Sigmoid colon (tissue), 7 donors: ENCODE data around the gene NLGN1. TPM values are rescaled to one million over a fixed set of nuclear protein-coding genes. Genes with fewer than 3 reads are reported as not detected.

Experiments used
- DNase-seq: peaks from one replicate; pipeline ENCODE4 v3.0.0-alpha.2; 2019
- H3K27ac ChIP-seq, 4 donors: fragments of 200-600 bp; sonication (generic); one replicate each; pipeline ENCODE4 v1.5.1; 2016 to 2019; ENCODE audit warnings: mild to moderate bottlenecking in 1 of 4
- H3K27me3 ChIP-seq, 3 donors: fragments of 200-600 bp; sonication (generic); one replicate each; pipeline ENCODE4 v1.5.1; 2019; ENCODE audit warnings: mild to moderate bottlenecking in 1 of 3
- H3K36me3 ChIP-seq, 4 donors: fragments of 200-600 bp; sonication (generic); one replicate each; pipeline ENCODE4 v1.5.1; 2016 to 2019
- H3K4me1 ChIP-seq, 4 donors: fragments of 200-600 bp; sonication (generic); one replicate each; pipeline ENCODE4 v1.5.1; 2017 to 2019
- H3K4me3 ChIP-seq, 4 donors: fragments of 200-600 bp; sonication (generic); one replicate each; pipeline ENCODE4 v1.5.1; 2017 to 2019; ENCODE audit warnings: mild to moderate bottlenecking in 2 of 4, moderate library complexity in 1 of 4
- H3K9me3 ChIP-seq, 4 donors: fragments of 200-600 bp in 3 of 4; sonication (generic) in 3 of 4; one replicate each; pipeline versions ENCODE4 v1.5.1 to v1.6.1; 2013 to 2019
- CTCF ChIP-seq, 4 experiments: fragments of 450-650 bp in 3 of 4; fragments of 200-600 bp in 1 of 4; IDR thresholded peaks; one replicate each; pipeline ENCODE4 v1.5.1; 2016 to 2019; ENCODE audit warnings: antibody characterized with exemption in 4 of 4, mild to moderate bottlenecking in 3 of 4, moderate library complexity in 2 of 4
- EP300 ChIP-seq, 4 donors: sonication (generic); formaldehyde crosslinking; IDR thresholded peaks; one replicate each; pipeline ENCODE4 v1.6.1; 2017; ENCODE audit warnings: antibody characterized with exemption in 4 of 4
- POLR2A ChIP-seq, 2 donors: fragments of 450-650 bp; IDR thresholded peaks; one replicate each; pipeline ENCODE4 v1.6.1; 2016; ENCODE audit warnings: antibody characterized with exemption in 2 of 2, mild to moderate bottlenecking in 2 of 2, moderate library complexity in 2 of 2
- POLR2AphosphoS5 ChIP-seq, 4 donors: sonication (generic); formaldehyde crosslinking; IDR thresholded peaks; one replicate each; pipeline ENCODE4 v1.6.1; 2017; ENCODE audit warnings: antibody characterized with exemption in 4 of 4
- WGBS, 2 donors: extraction: QIAGEN DNeasy Blood & Tissue Kit; methylation state at CpG; one replicate each; pipeline ENCODE4 v1.1.7; 2013; 5-methylcytosine and 5-hydroxymethylcytosine counted together
- intact Hi-C: fragments of 100-400 bp; cut with DNase I; formaldehyde crosslinking; loops from one replicate; pipeline ENCODE4 v1.15.1; 2023
- polyA plus RNA-seq, 3 donors: library from polyadenylated mRNA; stranded (reverse); fragments of 200-250 nt; gene quantifications; one replicate each; pipeline ENCODE4 v1.2.3, GENCODE V29; 2013
- total RNA-seq, 4 donors: library from RNA; depleted of rRNA; stranded (reverse); fragments of >200 nt; gene quantifications; one replicate each; pipeline ENCODE4 v1.1.0, GENCODE V29; 2016
- donor health status: healthy with polysubstance abuse.
- donor health status: Bipolar disorder and iron deficiency.
- donor health status: healthy.

The NLGN1 gene
- total and polyA plus RNA-seq, 7 donors, result under 0.01 to 33.5 (median 28.3) TPM; not detected in 1

- H3K4me3 ChIP-seq, result no peak overlapping the region
- no peaks in the 10 kb centered on the region for H3K36me3 ChIP-seq
- H3K27me3 ChIP-seq, result no peaks in the 10 kb centered on the region
- intact Hi-C loops, result no loop called here
- peaks cover 0 to 6% (median 1%) of the 10 kb centered on the region in 4 donors for H3K9me3 ChIP-seq
- H3K4me1 ChIP-seq, result no peaks in the 10 kb centered on the region
- TF ChIP-seq EP300 (IDR thresholded peaks at IDR 0.05) (no peak), POLR2A (IDR thresholded peaks at IDR 0.05) (no peak), POLR2AphosphoS5 (IDR thresholded peaks at IDR 0.05) (no peak), CTCF (IDR thresholded peaks at IDR 0.05) (no peak)
- H3K27ac ChIP-seq, result no peak overlapping the region
- WGBS, 2 donors, result 70 to 84% methylated on average over 1 of the region's 1 CpG
- no peak for DNase-seq
These were observed 302.8 kb downstream of the NLGN1 start for GRCh38 chr3:173700336-173700735.

- Histone ChIP-seq H3K4me1 (no peaks in the 10 kb centered on the region), H3K9me3 (peaks cover 0 to 6% (median 1%) of the 10 kb centered on the region in 4 donors), H3K27me3 (no peaks in the 10 kb centered on the region), H3K4me3 (no peak overlapping the region), H3K27ac (no peak overlapping the region), H3K36me3 (no peaks in the 10 kb centered on the region)
- intact Hi-C loops, result no loop called here
- 85 to 94% methylated on average over 3 of the region's 3 CpGs for WGBS, 2 donors
- DNase-seq, result no peak
- no peak for TF ChIP-seq EP300 (IDR thresholded peaks at IDR 0.05)
- TF ChIP-seq POLR2A (IDR thresholded peaks at IDR 0.05), result no peak
- no peak for TF ChIP-seq POLR2AphosphoS5 (IDR thresholded peaks at IDR 0.05)
- no peak for TF ChIP-seq CTCF (IDR thresholded peaks at IDR 0.05)
These were observed 305.0 kb downstream of the NLGN1 start for GRCh38 chr3:173702561-173702960.

- no peaks in the 10 kb centered on the region for H3K4me1 ChIP-seq
- no peak for TF ChIP-seq POLR2A (IDR thresholded peaks at IDR 0.05)
- H3K9me3 ChIP-seq, result peaks cover 0 to 6% (median 1%) of the 10 kb centered on the region in 4 donors
- WGBS, 2 donors, result 69 to 85% methylated on average over 3 of the region's 3 CpGs
- no peak for DNase-seq
- no peaks in the 10 kb centered on the region for H3K36me3 ChIP-seq
- intact Hi-C loops, result no loop called here
- H3K4me3 ChIP-seq, result no peak overlapping the region
- no peak overlapping the region for H3K27ac ChIP-seq
- H3K27me3 ChIP-seq, result no peaks in the 10 kb centered on the region
These were observed 306.2 kb downstream of the NLGN1 start for GRCh38 chr3:173703771-173704170.

- Histone ChIP-seq H3K4me3 (no peak overlapping the region), H3K27me3 (no peaks in the 10 kb centered on the region)
These were observed 309.1 kb downstream of the NLGN1 start for GRCh38 chr3:173706630-173707029.

GRCh38 chr3:173708191-173708590 is 310.6 kb downstream of the NLGN1 start:
- no peaks in the 10 kb centered on the region for H3K9me3 ChIP-seq
- no peaks in the 10 kb centered on the region for H3K27me3 ChIP-seq
- 50 to 73% methylated on average over 3 of the region's 3 CpGs for WGBS, 2 donors
- TF ChIP-seq CTCF (IDR thresholded peaks at IDR 0.05), result no peak
- TF ChIP-seq POLR2A (IDR thresholded peaks at IDR 0.05), result no peak
- TF ChIP-seq EP300 (IDR thresholded peaks at IDR 0.05), result no peak
- no peak for TF ChIP-seq POLR2AphosphoS5 (IDR thresholded peaks at IDR 0.05)
- H3K4me3 ChIP-seq, result no peak overlapping the region
- no peak overlapping the region for H3K27ac ChIP-seq
- DNase-seq, result no peak
- no peaks in the 10 kb centered on the region for H3K4me1 ChIP-seq
- no peaks in the 10 kb centered on the region for H3K36me3 ChIP-seq
- intact Hi-C loops, result no loop called here

More at GRCh38 chr3:173706630-173707029, 309.1 kb downstream of the NLGN1 start:
- Histone ChIP-seq H3K9me3 (no peaks in the 10 kb centered on the region), H3K4me1 (no peaks in the 10 kb centered on the region), H3K36me3 (no peaks in the 10 kb centered on the region), H3K27ac (no peak overlapping the region)
- WGBS, 2 donors, result 93 to 96% methylated on average over 9 of the region's 9 CpGs
- DNase-seq, result no peak
- TF ChIP-seq POLR2AphosphoS5 (IDR thresholded peaks at IDR 0.05), result no peak
- TF ChIP-seq POLR2A (IDR thresholded peaks at IDR 0.05), result no peak
- TF ChIP-seq EP300 (IDR thresholded peaks at IDR 0.05), result no peak
- no peak for TF ChIP-seq CTCF (IDR thresholded peaks at IDR 0.05)
- intact Hi-C loops, result no loop called here
